Measurements from ENCODE around the gene COPZ1. TPM values are rescaled to one million over a fixed set of nuclear protein-coding genes. Genes with fewer than 3 reads are reported as not detected.
"Not testable (repeated sequence)": the region's sequence is repeated elsewhere in the genome, so short reads cannot be mapped to it uniquely, and the experiment has no call there.

Gene COPZ1
- total RNA-seq, 3 donors from 2014 or later: 70.9 to 109 (median 90.1) TPM

GRCh38 chr12:54321363-54321762 lies 3.6 kb upstream of the COPZ1 start:
- Histone ChIP-seq H3K9me3 (no peaks in the 10 kb centered on the region), H3K36me3 (no peaks in the 10 kb centered on the region), H3K27me3 (no peaks in the 10 kb centered on the region), H3K4me1 (no peaks in the 10 kb centered on the region), H3K4me3 (no peak overlapping the region), H3K27ac (no peak overlapping the region)
- no peak for TF ChIP-seq CTCF (IDR thresholded peaks at IDR 0.05)
- TF ChIP-seq POLR2A (IDR thresholded peaks at IDR 0.05): no peak
- no peak for TF ChIP-seq POLR2AphosphoS5 (IDR thresholded peaks at IDR 0.05)
- intact Hi-C loops (cut with DNase I; ENCODE audit: low total_unique reads): no loop called here
- DNase-seq (ENCODE audit: low spot score in 2 of 2): no peak

GRCh38 chr12:54325442-54326109 lies 645 bp downstream of the COPZ1 start:
- H3K36me3 ChIP-seq; DNase-seq (ENCODE audit: low spot score in 2 of 2); H3K9me3 ChIP-seq; H3K4me1 ChIP-seq; intact Hi-C loops (cut with DNase I; ENCODE audit: low total_unique reads); H3K27me3 ChIP-seq: not testable (repeated sequence)
- Histone ChIP-seq H3K27ac (peak overlapping the region; percentile 88 to 89), H3K4me3 (peak overlapping the region; percentile 59 to 84 (median 63))

GRCh38 chr12:54328595-54329337 lies 3.8 kb downstream of the COPZ1 start:
- Histone ChIP-seq H3K4me3 (no peak overlapping the region), H3K4me1 (no peaks in the 10 kb centered on the region), H3K27me3 (no peaks in the 10 kb centered on the region), H3K9me3 (no peaks in the 10 kb centered on the region), H3K36me3 (no peaks in the 10 kb centered on the region), H3K27ac (no peak overlapping the region)
- TF ChIP-seq CTCF (IDR thresholded peaks at IDR 0.05) (no peak), POLR2A (IDR thresholded peaks at IDR 0.05) (no peak), POLR2AphosphoS5 (IDR thresholded peaks at IDR 0.05) (no peak)
- intact Hi-C loops (cut with DNase I; ENCODE audit: low total_unique reads): no loop called here
- no peak for DNase-seq (ENCODE audit: low spot score in 2 of 2)

- no peak for TF ChIP-seq POLR2A (IDR thresholded peaks at IDR 0.05)
- TF ChIP-seq CTCF (IDR thresholded peaks at IDR 0.05): no peak
- no peak for TF ChIP-seq POLR2AphosphoS5 (IDR thresholded peaks at IDR 0.05)
- H3K4me1 ChIP-seq: no peaks in the 10 kb centered on the region
- no peak overlapping the region for H3K27ac ChIP-seq
- H3K9me3 ChIP-seq: no peaks in the 10 kb centered on the region
- H3K4me3 ChIP-seq: no peak overlapping the region
- no peaks in the 10 kb centered on the region for H3K36me3 ChIP-seq
- no peaks in the 10 kb centered on the region for H3K27me3 ChIP-seq
- no peak for DNase-seq (ENCODE audit: low spot score in 2 of 2)
- intact Hi-C loops (cut with DNase I; ENCODE audit: low total_unique reads): no loop called here
These were observed 4.8 kb downstream of the COPZ1 start for GRCh38 chr12:54329759-54330158.

- Histone ChIP-seq H3K27me3 (no peaks in the 10 kb centered on the region), H3K27ac (no peak overlapping the region), H3K9me3 (no peaks in the 10 kb centered on the region), H3K4me1 (no peaks in the 10 kb centered on the region), H3K36me3 (no peaks in the 10 kb centered on the region), H3K4me3 (no peak overlapping the region)
- intact Hi-C loops (cut with DNase I; ENCODE audit: low total_unique reads): no loop called here
- no peak for DNase-seq (ENCODE audit: low spot score in 2 of 2)
- TF ChIP-seq CTCF (IDR thresholded peaks at IDR 0.05) (no peak), POLR2A (IDR thresholded peaks at IDR 0.05) (no peak), POLR2AphosphoS5 (IDR thresholded peaks at IDR 0.05) (no peak)
These were observed 5.5 kb downstream of the COPZ1 start for GRCh38 chr12:54330442-54330841.

Measured in breast epithelium (tissue), 4 donors.